ENCODE data around the gene SUSD1.

SUSD1 gene

DNA sequence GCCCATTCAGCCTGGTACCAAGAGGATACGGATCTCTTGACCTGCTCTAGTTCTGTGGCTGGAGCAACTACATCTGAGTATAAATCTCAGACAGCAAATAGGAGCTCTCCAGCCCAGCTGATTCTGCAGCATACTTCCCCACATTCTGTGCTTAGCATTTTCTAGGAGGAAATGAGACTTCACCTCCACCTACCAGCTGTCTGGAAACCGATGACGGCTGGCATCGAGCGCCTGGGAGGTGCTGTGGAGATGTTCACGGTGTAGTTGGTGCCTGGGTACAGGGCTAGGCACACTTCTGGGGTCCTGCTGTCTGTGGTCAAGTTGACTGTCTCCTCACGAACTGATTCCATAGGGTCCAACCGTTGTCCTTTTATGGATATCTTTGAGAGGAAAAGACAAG lies 63.6 kb downstream of the SUSD1 start:
- peaks cover 4% of the 10 kb centered on the region for H3K4me1 ChIP-seq (ENCODE audit: insufficient read depth, low read length, poor library complexity, severe bottlenecking)
- no peak overlapping the region for H3K4me2 ChIP-seq (ENCODE audit: low read depth, low read length, poor library complexity, severe bottlenecking)
- TF ChIP-seq EZH2phosphoT487 (IDR thresholded peaks at IDR 0.05; ENCODE audit: borderline replicate concordance) = no peak
- TF ChIP-seq, protein P1, sequence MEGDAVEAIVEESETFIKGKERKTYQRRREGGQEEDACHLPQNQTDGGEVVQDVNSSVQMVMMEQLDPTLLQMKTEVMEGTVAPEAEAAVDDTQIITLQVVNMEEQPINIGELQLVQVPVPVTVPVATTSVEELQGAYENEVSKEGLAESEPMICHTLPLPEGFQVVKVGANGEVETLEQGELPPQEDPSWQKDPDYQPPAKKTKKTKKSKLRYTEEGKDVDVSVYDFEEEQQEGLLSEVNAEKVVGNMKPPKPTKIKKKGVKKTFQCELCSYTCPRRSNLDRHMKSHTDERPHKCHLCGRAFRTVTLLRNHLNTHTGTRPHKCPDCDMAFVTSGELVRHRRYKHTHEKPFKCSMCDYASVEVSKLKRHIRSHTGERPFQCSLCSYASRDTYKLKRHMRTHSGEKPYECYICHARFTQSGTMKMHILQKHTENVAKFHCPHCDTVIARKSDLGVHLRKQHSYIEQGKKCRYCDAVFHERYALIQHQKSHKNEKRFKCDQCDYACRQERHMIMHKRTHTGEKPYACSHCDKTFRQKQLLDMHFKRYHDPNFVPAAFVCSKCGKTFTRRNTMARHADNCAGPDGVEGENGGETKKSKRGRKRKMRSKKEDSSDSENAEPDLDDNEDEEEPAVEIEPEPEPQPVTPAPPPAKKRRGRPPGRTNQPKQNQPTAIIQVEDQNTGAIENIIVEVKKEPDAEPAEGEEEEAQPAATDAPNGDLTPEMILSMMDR (conservative IDR thresholded peaks at IDR 0.05; ENCODE audit: low read length) = no peak
- no peaks in the 10 kb centered on the region for H3K27me3 ChIP-seq (ENCODE audit: insufficient read depth, low read length, poor library complexity, severe bottlenecking)
- H2AFZ ChIP-seq (ENCODE audit: low read length) = no peak overlapping the region
- no peak overlapping the region for H3K9ac ChIP-seq (ENCODE audit: low read depth, low read length, poor library complexity, severe bottlenecking)
- H3K9me2 ChIP-seq (replicated peaks; ENCODE audit: low read depth, low read length) = no peaks in the 10 kb centered on the region
- peaks cover 14% of the 10 kb centered on the region; the same call in 1 of the 2 replicates for H3K36me3 ChIP-seq (ENCODE audit: insufficient read depth, low read length)
- H4K20me1 ChIP-seq (ENCODE audit: insufficient read depth, low read length, poor library complexity, severe bottlenecking) = no peaks in the 10 kb centered on the region
- no peak overlapping the region for H3K4me3 ChIP-seq (ENCODE audit: low read length, poor library complexity, severe bottlenecking)
- no peaks in the 10 kb centered on the region for H3K9me3 ChIP-seq (ENCODE audit: insufficient read depth, low read depth, low read length)
- H3K79me2 ChIP-seq (ENCODE audit: insufficient read depth, low read length) = no peaks in the 10 kb centered on the region
- H3F3A ChIP-seq (ENCODE audit: low read depth) = no peaks in the 10 kb centered on the region

DNA sequence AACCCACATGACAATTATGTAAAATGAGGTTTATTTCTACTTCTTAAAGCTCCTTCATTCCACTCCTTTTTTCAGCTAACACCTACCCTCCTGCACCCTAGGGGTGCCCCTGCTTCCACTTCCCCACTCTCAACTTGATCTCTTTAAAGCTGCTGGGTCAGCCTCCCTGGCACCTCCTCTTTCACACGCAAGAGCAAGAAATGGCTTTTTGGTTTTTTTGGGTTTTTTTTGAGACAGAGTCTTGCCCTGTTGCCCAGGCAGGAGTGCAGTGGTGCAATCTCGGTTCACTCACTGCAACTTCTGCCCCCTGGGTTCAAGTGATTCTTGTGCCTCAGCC lies 64.4 kb downstream of the SUSD1 start:
- Histone ChIP-seq H3K4me2 (ENCODE audit: low read depth, low read length, poor library complexity, severe bottlenecking) (no peak overlapping the region), H3K9me2 (replicated peaks; ENCODE audit: low read depth, low read length) (no peaks in the 10 kb centered on the region), H3K4me3 (ENCODE audit: low read length, poor library complexity, severe bottlenecking) (no peak overlapping the region), H3K79me2 (ENCODE audit: insufficient read depth, low read length) (no peaks in the 10 kb centered on the region), H3F3A (ENCODE audit: low read depth) (no peaks in the 10 kb centered on the region), H3K36me3 (ENCODE audit: insufficient read depth, low read length) (peaks cover 14% of the 10 kb centered on the region; the same call in 1 of the 2 replicates), H3K4me1 (ENCODE audit: insufficient read depth, low read length, poor library complexity, severe bottlenecking) (peaks cover 4% of the 10 kb centered on the region), H3K9ac (ENCODE audit: low read depth, low read length, poor library complexity, severe bottlenecking) (no peak overlapping the region), H2AFZ (ENCODE audit: low read length) (no peak overlapping the region), H3K9me3 (ENCODE audit: insufficient read depth, low read depth, low read length) (no peaks in the 10 kb centered on the region), H4K20me1 (ENCODE audit: insufficient read depth, low read length, poor library complexity, severe bottlenecking) (no peaks in the 10 kb centered on the region), H3K27me3 (ENCODE audit: insufficient read depth, low read length, poor library complexity, severe bottlenecking) (no peaks in the 10 kb centered on the region)
- TF ChIP-seq, protein P1 (conservative IDR thresholded peaks at IDR 0.05; ENCODE audit: low read length) = no peak
- TF ChIP-seq EZH2phosphoT487 (IDR thresholded peaks at IDR 0.05; ENCODE audit: borderline replicate concordance) = no peak

DNA sequence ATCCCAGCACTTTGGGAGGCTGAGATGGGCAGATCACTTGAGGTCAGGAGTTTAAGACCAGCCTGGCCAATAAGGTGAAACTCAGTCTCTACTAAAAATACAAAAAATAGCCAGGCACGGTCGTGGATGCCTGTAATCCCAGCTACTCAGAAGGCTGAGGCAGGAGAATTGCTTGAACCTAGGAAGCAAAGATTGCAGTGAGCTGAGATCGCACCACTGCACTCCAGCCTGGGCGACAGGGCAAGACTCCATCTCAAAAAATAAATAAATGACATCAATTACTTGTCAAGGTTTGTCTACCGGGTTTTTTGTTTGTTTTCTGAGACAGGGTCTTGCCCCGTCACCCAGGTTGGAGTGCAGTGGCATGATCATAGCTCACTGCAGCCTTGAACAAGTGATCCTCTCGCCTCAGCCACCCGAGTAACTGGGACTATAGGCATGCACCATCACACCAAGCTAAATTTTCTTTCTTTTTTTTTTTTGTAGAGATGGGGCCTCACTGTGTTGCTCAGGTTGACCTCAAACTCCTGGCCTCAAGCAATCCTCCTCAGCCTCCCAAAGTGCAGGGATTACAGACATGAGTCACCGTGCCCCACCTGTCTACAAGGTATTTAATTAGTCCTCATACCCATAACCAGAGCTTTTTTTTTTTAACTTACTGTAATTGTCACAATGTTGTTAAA lies 64.9 kb downstream of the SUSD1 start:
- H3K9me3 ChIP-seq (ENCODE audit: insufficient read depth, low read depth, low read length) = no peaks in the 10 kb centered on the region
- H3K4me3 ChIP-seq (ENCODE audit: low read length, poor library complexity, severe bottlenecking) = no peak overlapping the region
- no peaks in the 10 kb centered on the region for H3K27me3 ChIP-seq (ENCODE audit: insufficient read depth, low read length, poor library complexity, severe bottlenecking)
- no peak overlapping the region for H2AFZ ChIP-seq (ENCODE audit: low read length)
- H3K9me2 ChIP-seq (replicated peaks; ENCODE audit: low read depth, low read length) = no peaks in the 10 kb centered on the region
- no peaks in the 10 kb centered on the region for H4K20me1 ChIP-seq (ENCODE audit: insufficient read depth, low read length, poor library complexity, severe bottlenecking)
- TF ChIP-seq, protein P1 (conservative IDR thresholded peaks at IDR 0.05; ENCODE audit: low read length) = no peak
- TF ChIP-seq EZH2phosphoT487 (IDR thresholded peaks at IDR 0.05; ENCODE audit: borderline replicate concordance) = no peak
- H3K36me3 ChIP-seq (ENCODE audit: insufficient read depth, low read length) = peaks cover 14% of the 10 kb centered on the region; the same call in 1 of the 2 replicates
- H3K79me2 ChIP-seq (ENCODE audit: insufficient read depth, low read length) = no peaks in the 10 kb centered on the region
- H3K4me2 ChIP-seq (ENCODE audit: low read depth, low read length, poor library complexity, severe bottlenecking) = no peak overlapping the region
- no peak overlapping the region for H3K9ac ChIP-seq (ENCODE audit: low read depth, low read length, poor library complexity, severe bottlenecking)
- no peaks in the 10 kb centered on the region for H3F3A ChIP-seq (ENCODE audit: low read depth)
- peaks cover 4% of the 10 kb centered on the region for H3K4me1 ChIP-seq (ENCODE audit: insufficient read depth, low read length, poor library complexity, severe bottlenecking)

All from Loucy (cell line).